Measurements from ENCODE around the gene MYL11.
"Not testable (repeated sequence)": the region's sequence is repeated elsewhere in the genome, so short reads cannot be mapped to it uniquely, and the experiment has no call there.

The MYL11 gene

DNA sequence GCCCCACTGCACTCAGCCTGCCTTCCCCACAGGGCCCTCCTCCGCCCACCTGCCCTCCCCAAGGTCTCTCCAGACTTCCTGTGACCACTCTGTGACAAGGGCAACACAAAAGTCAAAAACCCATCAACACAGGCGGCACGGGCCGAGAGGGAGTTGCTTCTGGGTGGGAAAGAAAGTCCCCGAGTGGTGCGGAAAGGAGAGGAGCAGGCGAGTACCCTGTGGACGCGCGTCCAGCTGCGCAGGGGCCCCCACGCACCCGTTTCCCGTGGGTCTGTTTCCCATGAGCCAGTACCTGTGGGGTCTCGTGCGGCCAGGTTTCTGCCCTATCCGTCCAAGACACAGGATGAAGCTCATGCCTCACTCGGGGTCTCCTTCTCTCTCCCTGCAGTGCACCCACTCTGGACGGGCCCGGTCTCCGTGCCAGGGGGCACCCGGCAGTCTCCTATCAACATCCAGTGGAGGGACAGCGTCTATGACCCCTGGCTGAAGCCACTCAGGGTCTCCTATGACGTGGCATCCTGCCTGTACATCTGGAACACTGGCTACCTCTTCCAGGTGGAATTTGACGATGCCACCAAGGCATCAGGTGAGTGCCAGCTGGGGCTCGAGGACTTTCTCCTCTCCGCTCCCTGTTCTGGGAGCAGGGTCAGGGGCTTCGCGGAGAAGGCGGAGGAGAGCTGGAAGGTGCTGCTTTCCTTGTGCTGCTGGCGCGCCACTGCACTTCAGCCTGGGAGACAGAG is 31.7 kb upstream of the MYL11 start:
- Mint-ChIP-seq H3K4me3 (no peak overlapping the region), H3K36me3 (ENCODE audit: low read depth) (no peaks in the 10 kb centered on the region), H3K9me3 (no peaks in the 10 kb centered on the region), H3K27me3 (ENCODE audit: low read depth) (no peaks in the 10 kb centered on the region), H3K27ac (no peak overlapping the region), H3K4me1 (no peaks in the 10 kb centered on the region)
- TF ChIP-seq CTCF (IDR thresholded peaks at IDR 0.05; ENCODE audit: unreplicated experiment in 3 of 3): no peak

- not testable (repeated sequence) for H3K27ac Mint-ChIP-seq; H3K9me3 Mint-ChIP-seq; H3K4me3 Mint-ChIP-seq; H3K4me1 Mint-ChIP-seq; H3K36me3 Mint-ChIP-seq (ENCODE audit: low read depth); H3K27me3 Mint-ChIP-seq (ENCODE audit: low read depth)
Measured at GRCh38 chr16:30343491-30343820, 31.1 kb upstream of the MYL11 start.

DNA sequence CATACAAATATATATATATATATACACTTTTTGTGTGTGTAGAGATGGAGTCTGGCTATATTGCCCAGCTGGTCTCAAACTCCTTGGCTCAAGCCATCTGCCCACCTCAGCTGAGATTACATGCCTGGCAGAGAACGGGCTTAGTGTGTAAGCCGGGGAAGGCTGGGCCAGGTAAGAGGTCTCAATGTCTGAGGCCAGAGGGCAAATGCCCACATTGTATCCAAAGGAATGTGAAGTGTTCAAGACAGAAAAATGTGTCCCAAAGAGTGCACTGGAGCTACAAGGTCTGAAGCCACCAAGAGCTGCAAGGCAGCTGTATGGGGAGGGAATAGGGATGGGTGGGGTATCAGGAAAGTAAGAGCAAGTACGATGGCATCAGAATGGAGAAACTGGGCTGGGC is 28.3 kb upstream of the MYL11 start:
- TF ChIP-seq CTCF (IDR thresholded peaks at IDR 0.05; ENCODE audit: unreplicated experiment in 3 of 3): no peak
- Mint-ChIP-seq H3K27ac (no peak overlapping the region), H3K4me3 (no peak overlapping the region), H3K36me3 (ENCODE audit: low read depth) (peaks cover 16% of the 10 kb centered on the region), H3K9me3 (no peaks in the 10 kb centered on the region), H3K27me3 (ENCODE audit: low read depth) (no peaks in the 10 kb centered on the region), H3K4me1 (peaks cover 4% of the 10 kb centered on the region)

DNA sequence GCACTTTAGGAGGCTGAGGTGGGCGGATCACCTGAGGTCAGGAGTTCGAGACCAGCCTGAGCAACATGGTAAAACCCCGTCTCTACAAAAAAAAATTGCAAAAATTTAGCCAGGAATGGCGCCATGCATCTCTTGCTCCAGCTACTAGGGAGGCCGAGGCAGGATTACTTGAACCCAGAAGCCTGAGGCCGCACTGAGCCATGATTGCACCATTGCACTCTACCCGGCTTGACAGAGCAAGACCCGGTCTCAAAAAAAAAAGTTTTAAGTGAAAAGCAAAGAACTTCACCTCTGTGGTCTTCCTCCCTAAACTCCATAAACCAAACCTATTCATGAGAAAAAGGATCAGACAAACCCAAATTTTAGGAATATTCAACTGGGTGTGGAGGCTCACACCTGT is 26.5 kb upstream of the MYL11 start:
- no peak overlapping the region for H3K4me3 Mint-ChIP-seq
- TF ChIP-seq CTCF (IDR thresholded peaks at IDR 0.05; ENCODE audit: unreplicated experiment in 3 of 3): no peak
- H3K9me3 Mint-ChIP-seq: no peaks in the 10 kb centered on the region
- H3K36me3 Mint-ChIP-seq (ENCODE audit: low read depth): peaks cover 29% of the 10 kb centered on the region
- H3K27ac Mint-ChIP-seq: no peak overlapping the region
- no peaks in the 10 kb centered on the region for H3K27me3 Mint-ChIP-seq (ENCODE audit: low read depth)
- peaks cover 9% of the 10 kb centered on the region for H3K4me1 Mint-ChIP-seq

DNA sequence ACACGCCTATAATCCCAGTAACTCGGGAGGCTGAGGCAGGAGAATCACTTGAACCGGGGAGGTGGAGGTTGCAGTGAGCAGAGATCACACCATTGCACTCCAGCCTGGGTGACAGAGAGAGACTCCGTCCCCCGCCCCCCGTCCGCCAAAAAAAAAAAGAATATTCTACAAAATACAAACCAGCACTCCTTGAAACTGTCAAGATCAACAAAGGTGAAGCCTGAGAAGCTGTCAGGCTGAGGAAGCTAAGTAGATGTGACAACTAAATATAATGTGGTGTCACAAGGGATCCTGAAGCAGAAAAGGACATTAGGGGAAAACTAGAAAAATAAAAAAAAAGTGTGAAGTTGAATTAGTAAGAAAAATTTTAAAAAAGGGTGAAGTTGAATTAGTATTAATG is 25.7 kb upstream of the MYL11 start:
- peak overlapping the region in 1 of 3 experiments; percentile 39 for H3K27ac Mint-ChIP-seq
- no peaks in the 10 kb centered on the region for H3K27me3 Mint-ChIP-seq (ENCODE audit: low read depth)
- H3K36me3 Mint-ChIP-seq (ENCODE audit: low read depth): peaks cover 29% of the 10 kb centered on the region
- TF ChIP-seq CTCF (IDR thresholded peaks at IDR 0.05; ENCODE audit: unreplicated experiment in 3 of 3): no peak
- H3K4me1 Mint-ChIP-seq: peaks cover 9% of the 10 kb centered on the region
- no peaks in the 10 kb centered on the region for H3K9me3 Mint-ChIP-seq
- H3K4me3 Mint-ChIP-seq: no peak overlapping the region

- H3K4me1 Mint-ChIP-seq: peaks cover 15% of the 10 kb centered on the region
- peak overlapping the region; percentile 21 to 53 (median 29) for H3K4me3 Mint-ChIP-seq
- TF ChIP-seq CTCF (IDR thresholded peaks at IDR 0.05; ENCODE audit: unreplicated experiment in 3 of 3): no peak
- peak overlapping the region in 2 of 3 experiments; percentile 48 to 75 for H3K27ac Mint-ChIP-seq
- H3K36me3 Mint-ChIP-seq (ENCODE audit: low read depth): peaks cover 35% of the 10 kb centered on the region
- H3K9me3 Mint-ChIP-seq: no peaks in the 10 kb centered on the region
- H3K27me3 Mint-ChIP-seq (ENCODE audit: low read depth): no peaks in the 10 kb centered on the region
Measured at GRCh38 chr16:30349675-30350074, 24.9 kb upstream of the MYL11 start.

Data from nephron (organoid).